CD4-positive, alpha-beta T cell treated with Interleukin-4 for 1 hour (primary cell): Measurements from ENCODE around the gene ACCS.
A peak's percentile ranks its signal among the peaks of the same experiment; 100 is the strongest.

Experiments used
- DNase-seq, 2 donors: peaks; one replicate each; pipeline ENCODE4 v3.0.0-alpha.2; 2020 to 2022

ACCS gene

GRCh38 chr11:44095506-44096359 is 29.7 kb downstream of the ACCS start, which contains the start of gene EXT2:
EXT2 (plus strand) TSS chr11:44095678; CDS start chr11:44107713, 12,035 bp downstream.
- peak; percentile 86 to 88 for DNase-seq

GRCh38 chr11:44096360-44097185 is 30.5 kb downstream of the ACCS start:
- no peak for DNase-seq

GRCh38 chr11:44097821-44098220 is 31.8 kb downstream of the ACCS start:
- no peak for DNase-seq

- DNase-seq, result no peak
These were observed 35.0 kb downstream of the ACCS start for GRCh38 chr11:44101098-44101497.

GRCh38 chr11:44104481-44105294 is 38.6 kb downstream of the ACCS start:
- no peak for DNase-seq

GRCh38 chr11:44108260-44108659 is 42.2 kb downstream of the ACCS start:
- no peak for DNase-seq

- peak; percentile 49 to 60 for DNase-seq
These were observed 44.2 kb downstream of the ACCS start for GRCh38 chr11:44110231-44110679.

GRCh38 chr11:44112091-44112821 is 46.2 kb downstream of the ACCS start:
- DNase-seq, result no peak

- no peak for DNase-seq
These were observed 46.9 kb downstream of the ACCS start for GRCh38 chr11:44113018-44113417.

GRCh38 chr11:44113572-44113971 is 47.5 kb downstream of the ACCS start:
- no peak for DNase-seq

- DNase-seq, result no peak
These were observed 50.3 kb downstream of the ACCS start for GRCh38 chr11:44116234-44116830.

GRCh38 chr11:44120169-44120568 is 54.1 kb downstream of the ACCS start:
- no peak for DNase-seq

- no peak for DNase-seq
These were observed 59.5 kb downstream of the ACCS start for GRCh38 chr11:44125598-44125997.

GRCh38 chr11:44126304-44126703 is 60.2 kb downstream of the ACCS start:
- DNase-seq, result no peak

- DNase-seq, result no peak
These were observed 61.1 kb downstream of the ACCS start for GRCh38 chr11:44127130-44127529.

- DNase-seq, result no peak
These were observed 62.7 kb downstream of the ACCS start for GRCh38 chr11:44128729-44129128.

- DNase-seq, result no peak
These were observed 64.7 kb downstream of the ACCS start for GRCh38 chr11:44130751-44131150.

GRCh38 chr11:44133335-44133946 is 67.4 kb downstream of the ACCS start:
- no peak for DNase-seq
